HG02970 (cell line): Measurements from ENCODE around the gene PHF13.

Experiments used
- ATAC-seq: cut with Tn5 transposase; IDR thresholded peaks from one replicate; pipeline ENCODE4 v1.9.1; 2021; ENCODE audit warnings: mild to moderate bottlenecking, moderate library complexity, moderate number of reproducible peaks; ENCODE audit not compliant: unreplicated experiment, low FRiP score

Gene PHF13

GRCh38 chr1:6601049-6601922 lies 12.2 kb upstream of the PHF13 start:
- no peak for ATAC-seq

GRCh38 chr1:6601923-6602668 lies 11.4 kb upstream of the PHF13 start:
- peak; percentile 8 for ATAC-seq

DNA sequence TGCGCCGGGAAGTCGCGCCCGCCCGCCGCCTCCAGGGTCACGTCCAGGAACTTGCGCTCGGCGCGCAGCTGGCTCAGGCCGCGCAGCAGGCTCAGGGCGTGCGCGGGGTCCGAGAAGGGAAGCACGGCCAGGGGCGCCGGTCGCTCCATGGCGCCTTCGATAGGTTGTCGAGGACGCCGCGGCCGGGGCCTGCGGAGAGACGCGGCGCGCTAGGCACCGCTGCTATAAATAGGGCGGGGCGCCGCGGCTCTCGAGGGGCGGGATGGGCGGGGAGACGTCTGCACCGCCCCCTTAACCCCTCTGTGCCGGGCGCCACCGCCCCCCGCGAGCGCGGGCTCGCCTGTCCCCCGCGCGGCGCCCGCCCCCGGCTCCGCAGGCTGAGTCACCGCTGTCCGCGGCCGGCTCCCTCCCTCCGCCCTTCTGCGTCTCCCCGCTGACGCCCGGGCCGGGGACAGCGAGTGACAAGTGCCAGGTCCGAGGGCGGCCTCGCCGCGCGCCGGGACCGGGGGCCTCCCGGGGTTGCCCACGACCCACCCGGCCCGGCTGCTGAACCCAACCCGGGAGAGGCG lies 10.8 kb upstream of the PHF13 start, which contains the start of gene KLHL21:
Gene KLHL21 (minus strand): TSS at position 201 of the 569 bp plus-strand sequence. CDS start 52 bp downstream, at position 149.
- ATAC-seq, result peak; percentile 57

DNA sequence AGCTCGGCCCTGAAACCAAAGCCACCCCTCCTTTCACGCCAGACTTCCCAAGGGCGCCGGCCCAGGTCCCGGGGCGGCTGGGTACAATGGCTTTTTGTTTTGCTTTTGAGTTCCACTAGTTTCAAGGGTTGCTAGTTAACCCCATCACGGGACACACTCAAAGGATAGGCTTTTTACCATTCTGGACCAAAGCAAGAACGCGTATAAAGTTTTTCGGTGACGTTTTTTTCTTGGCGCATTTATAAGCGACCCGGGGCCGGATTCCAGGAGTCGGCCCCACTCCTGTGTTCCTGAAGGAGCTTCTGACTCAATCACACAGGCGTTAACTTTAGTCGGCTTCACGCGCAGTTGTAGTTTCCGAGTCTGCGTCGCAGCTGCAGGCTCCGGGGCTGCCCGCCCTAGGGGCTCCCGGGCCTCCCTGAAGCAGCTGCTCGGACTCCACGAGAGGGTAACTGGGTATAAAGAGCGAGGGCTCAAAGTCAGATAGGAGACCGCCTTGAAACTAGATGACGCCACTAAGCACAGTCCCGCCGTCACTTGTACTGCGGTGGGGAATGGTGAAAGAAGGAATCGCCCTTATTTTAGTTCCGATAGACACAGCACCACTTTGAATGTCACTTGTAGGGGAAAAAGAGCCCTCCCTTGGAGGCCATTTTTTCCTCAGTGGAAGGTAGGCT lies 10.2 kb upstream of the PHF13 start:
- peak; percentile 3 for ATAC-seq

DNA sequence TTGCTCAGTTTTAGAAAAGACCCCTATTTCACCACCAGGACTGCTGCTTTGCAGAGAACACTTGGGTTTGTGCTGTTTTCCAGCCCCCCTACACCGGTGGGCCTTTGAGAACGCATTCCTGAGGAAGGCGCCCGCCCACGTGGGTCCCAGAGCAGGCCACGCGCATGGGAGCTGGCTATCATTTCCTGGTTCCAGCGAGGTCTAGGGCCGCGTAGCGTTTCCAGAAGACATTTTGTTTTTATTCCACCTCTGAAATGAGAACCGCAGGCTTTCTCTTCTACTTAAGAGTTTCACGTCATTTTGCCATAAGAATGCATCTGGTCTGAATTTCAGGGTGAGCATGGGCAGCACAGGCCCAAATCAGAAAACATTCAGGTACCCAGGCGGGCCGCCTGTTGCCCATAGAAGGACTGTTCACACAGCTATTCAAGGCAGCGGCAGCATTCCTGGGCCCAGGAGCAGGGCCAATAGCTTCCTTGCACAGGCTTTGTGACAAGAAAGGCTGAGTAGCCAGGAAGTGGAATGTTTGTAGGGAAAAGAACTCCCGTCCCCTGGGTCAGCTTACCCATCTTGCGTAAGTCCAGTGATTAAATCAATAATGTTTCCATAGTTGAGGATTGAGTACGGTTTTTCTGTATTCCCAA lies 9.5 kb upstream of the PHF13 start:
- ATAC-seq, result no peak

- no peak for ATAC-seq
These were observed 730 bp upstream of the PHF13 start for GRCh38 chr1:6612641-6613360.

DNA sequence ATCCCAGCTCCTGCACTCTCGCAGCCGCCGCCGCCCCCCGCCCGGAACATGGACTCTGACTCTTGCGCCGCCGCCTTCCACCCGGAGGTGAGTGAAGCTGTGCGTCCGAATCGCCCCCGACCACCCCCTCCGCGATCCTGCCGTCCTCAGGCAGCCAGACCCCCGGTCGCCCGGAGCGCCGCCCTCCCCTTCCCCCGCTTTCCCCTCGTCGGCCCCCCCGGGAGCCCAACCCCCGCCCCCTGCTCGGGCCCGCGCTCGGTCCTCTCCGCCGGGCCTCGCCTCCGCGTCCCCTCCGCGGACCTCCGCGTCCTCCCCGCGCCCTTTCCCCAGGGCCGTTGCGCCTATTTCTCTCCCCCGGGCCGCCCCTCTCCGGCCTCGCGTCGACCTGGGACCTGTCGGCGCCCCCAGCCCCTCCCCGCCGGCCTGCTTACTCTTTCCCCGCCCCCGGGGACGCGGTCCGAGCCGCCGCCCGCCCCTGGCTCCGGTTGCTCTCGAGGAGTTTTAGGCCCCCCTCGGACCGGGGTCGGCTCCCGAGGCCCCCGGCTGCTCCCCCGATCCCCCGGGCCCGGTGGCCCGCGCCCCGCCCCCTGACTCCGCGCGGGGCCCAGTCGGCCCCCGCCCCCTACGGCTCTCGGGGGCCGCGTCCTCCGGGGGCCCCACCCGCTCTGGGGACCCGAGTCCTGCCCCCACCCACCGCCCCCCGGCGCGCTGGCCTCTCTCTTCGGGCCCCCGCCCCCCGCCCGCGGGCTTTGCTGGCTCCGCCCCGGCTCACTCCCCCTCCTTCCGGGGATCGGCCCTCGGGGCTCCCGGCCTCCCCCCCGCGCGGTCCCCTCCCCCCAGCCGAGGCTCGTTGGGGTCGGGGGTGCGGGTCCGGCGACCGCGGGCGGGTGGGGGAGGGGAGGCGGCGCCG lies 743 bp downstream of the PHF13 start:
- ATAC-seq, result no peak

GRCh38 chr1:6614929-6615785 lies 1.6 kb downstream of the PHF13 start:
- no peak for ATAC-seq

DNA sequence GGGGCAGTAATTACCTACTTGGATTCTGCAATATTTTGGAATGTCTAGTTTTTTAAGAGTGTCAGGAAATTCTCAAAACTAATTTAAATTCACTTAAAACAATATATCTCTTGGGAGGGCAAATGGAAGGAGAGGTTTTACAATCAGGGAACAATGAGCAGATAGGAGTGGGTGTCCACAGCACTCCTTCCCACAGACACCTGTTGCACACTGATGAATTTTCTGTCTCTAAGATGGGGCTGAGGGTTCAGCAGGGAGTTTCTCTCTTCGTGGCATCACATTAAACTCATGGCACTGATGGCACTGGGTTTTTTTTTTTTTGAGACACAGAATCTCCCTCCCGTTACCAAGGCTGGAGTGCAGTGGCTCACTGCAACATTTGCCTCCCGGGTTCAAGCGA lies 5.5 kb downstream of the PHF13 start:
- no peak for ATAC-seq

DNA sequence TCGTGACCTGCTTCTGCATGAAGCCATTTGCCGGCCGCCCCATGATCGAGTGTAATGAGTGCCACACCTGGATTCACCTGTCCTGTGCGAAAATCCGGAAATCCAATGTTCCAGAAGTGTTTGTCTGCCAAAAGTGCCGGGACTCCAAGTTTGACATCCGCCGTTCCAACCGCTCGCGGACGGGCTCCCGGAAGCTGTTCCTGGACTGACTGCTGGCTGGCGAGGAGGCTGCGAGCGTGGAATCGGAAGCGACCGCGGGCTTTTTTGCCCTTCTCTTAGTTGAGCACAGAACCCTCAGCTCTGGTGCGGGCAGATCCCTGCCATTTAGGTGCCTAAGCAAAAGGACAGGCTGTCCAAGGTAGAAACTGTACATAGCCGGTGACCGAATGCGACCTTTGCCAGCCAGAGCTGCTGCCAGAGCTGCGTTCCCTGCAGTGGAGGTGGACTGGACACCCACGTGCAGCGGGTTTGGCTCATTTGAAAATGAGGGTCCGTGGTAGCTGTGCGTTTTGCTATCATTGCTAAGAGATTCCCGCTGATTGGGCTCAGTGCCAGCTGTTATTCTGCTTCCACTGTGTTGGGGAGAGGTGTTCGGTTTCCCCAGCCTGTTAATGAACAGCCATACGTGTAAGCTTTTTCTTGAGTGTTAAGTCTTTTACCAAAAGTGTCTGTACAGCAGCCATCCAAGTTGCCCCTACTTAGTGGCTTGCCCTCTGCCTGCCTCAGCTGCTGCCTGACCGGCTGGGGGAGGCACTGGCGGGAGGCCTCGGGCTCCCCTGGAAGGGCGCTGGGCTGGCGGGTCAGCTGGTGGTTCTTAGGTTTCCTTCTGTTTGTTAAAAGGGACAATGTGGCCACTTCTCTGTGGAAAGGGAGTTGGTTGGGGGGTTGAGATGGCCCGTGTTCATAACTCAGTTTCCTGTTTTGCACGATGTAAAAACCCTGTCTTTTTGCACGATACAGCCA lies 8.2 kb downstream of the PHF13 start:
- ATAC-seq, result no peak

DNA sequence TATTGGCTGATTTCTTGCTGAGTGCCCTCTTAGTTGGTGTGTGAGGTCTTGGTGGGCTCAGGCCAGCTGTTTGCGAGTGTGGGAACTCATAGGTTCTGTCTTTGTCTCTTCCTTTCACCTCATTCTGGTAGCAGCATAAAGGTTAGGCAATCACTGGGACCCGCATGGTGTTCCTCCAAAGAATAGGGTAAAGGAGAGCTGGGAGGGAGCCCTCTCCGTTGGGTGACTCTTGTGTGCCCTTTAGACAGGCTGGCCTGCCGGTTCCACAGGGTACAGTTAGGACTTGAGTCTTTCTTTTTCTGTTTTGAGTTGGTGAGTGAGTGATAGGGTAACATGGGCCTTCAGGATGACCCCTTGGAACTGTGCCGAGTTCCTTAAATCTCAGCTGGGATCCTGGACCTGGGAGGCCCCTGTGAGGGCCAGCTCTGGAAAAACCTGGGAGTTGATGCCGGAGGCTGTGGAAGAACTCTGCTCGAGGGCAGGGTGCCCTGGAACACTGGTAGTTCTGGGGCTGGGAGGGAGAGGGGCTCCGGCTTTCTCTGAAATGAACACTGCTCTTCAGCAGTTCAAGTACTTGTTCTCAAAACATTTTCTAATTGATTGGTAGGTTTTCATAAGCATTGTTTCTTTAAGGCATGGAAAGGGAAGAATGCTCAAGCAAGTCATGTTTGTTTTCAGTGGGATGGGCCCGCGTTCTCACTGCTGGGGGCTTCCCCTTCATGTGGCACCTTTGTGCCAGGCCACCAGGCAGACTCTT lies 9.0 kb downstream of the PHF13 start:
- no peak for ATAC-seq

DNA sequence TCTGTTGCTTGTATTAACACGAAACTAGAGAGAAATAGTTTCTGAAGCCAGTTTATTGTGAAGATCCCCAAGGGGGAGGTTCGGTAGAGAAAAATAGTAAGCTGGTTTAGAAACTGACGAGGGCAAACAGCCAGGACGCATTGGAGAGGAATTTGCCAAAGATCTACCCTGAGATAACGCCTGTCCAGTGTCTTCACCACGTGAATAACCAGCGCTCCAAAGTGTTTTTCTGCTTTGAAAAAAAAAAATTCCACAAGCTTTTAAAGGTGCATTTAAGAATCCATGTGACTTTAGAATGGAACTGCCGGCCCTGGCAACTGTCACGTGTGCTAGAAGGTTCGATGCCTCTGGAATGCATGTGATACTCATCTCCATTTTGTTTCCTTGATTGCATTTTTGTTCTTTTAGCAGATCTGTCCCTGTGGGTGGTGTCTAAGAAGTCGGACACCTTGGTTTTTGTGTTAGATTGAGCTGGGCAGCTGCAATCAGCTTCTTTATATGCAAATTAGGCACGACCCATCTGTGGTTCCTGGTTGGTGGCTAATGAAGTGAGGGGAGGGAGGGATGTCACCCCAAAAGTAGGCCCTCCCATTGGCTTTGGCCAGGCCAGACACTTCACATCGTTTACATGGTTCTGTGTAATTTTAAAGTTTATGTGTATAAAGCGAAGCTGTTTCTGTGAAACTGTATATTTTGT lies 9.9 kb downstream of the PHF13 start:
- no peak for ATAC-seq

DNA sequence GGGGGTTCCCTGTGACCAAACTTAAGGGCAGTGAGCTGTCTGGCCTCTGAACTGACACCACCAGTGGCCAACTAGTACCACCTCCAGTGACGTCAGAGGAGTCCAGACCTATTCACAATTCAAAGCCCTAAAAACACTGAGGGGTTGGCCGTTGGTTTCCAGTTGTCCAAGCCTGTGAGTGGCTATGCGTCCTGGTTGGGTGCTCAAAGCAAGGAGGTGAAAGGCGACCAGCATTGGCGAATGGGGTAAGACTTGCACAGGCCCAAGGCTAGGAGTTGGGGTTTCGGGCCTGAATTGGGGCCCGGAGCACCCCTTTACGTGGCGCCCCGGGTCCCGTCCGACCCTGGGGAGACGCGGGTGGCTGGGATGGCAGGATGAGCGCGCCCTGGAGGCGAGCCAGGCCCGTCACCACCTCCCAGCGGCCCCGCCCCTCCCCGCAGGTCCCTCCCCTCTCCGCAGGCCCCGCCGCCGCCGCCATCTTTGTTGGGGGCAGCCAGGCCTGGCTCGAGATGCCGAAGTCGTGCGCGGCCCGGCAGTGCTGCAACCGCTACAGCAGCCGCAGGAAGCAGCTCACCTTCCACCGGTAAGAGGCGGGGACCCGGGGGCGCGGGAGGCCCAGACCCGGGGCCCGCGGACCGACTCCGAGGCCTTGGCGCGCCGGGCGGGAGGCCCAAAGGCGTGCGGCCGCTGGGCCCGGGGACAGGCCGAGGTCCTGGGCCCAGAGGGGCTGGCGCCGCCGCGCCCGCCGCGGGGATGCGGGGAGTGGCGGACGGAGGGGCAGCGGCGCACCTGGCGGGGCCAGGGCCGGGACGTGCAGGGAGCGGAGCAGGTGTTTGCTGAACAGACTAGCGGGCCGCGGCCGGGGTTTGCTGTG lies 11.4 kb downstream of the PHF13 start, which contains the start of gene THAP3:
Gene THAP3 (plus strand): TSS at position 159 of the 874 bp plus-strand sequence. CDS start 351 bp downstream, at position 510.
- peak; percentile 73 for ATAC-seq

GRCh38 chr1:6625584-6626149 lies 12.1 kb downstream of the PHF13 start:
- peak; percentile 25 for ATAC-seq
